H1 (cell line): ENCODE measurements around the gene SMARCC1. TPM values are rescaled to one million over a fixed set of nuclear protein-coding genes. Genes with fewer than 3 reads are reported as not detected.

ENCODE experiments used
- CTCF ChIA-PET: fragments of 300-600 bp; sonication (Branson Sonifier 250); formaldehyde crosslinking; loops from one replicate; lab custom pipeline; 2021; ENCODE audit not compliant: partially characterized antibody; lab: Charles Lee
- POLR2A ChIA-PET: fragments of 300-600 bp; sonication (Branson Sonifier 250); formaldehyde crosslinking; loops from one replicate; lab custom pipeline; 2021; ENCODE audit warnings: inconsistent platforms; ENCODE audit not compliant: partially characterized antibody; lab: Charles Lee
- DNase-seq, 2 experiments: peaks; one replicate each; pipeline versions ENCODE4 v3.0.0 to v3.0.0-alpha.2; 2010 to 2022; ENCODE audit warnings: low spot score in 2 of 2, low read depth in 1 of 2, mixed read lengths in 1 of 2
- FAIRE-seq: peaks from 2 replicates; lab custom pipeline; 2011; peaks lifted over from hg19 to GRCh38; lab: Jason Lieb, UNC
- H2AFZ ChIP-seq: 2 replicates; pipeline ENCODE4 v1.8.1; 2012; ENCODE audit warnings: low read length, inconsistent platforms
- H2AK5ac ChIP-seq: 2 replicates; pipeline ENCODE4 v1.6.1; 2013; ENCODE audit warnings: low read depth, low read length
- H2BK120ac ChIP-seq: replicated peaks from 2 replicates; pipeline ENCODE3; 2013; ENCODE audit warnings: low read depth, low read length, inconsistent platforms
- H2BK12ac ChIP-seq: 2 replicates; pipeline ENCODE4 v1.6.1; 2013; ENCODE audit warnings: low read depth, low read length
- H2BK15ac ChIP-seq: 2 replicates; pipeline ENCODE4 v1.6.1; 2013; ENCODE audit warnings: low read length
- H2BK20ac ChIP-seq: 2 replicates; pipeline ENCODE4 v1.6.1; 2013; ENCODE audit warnings: low read length
- H2BK5ac ChIP-seq: 2 replicates; pipeline ENCODE4 v1.6.1; 2013; ENCODE audit warnings: low read depth, low read length
- H3K14ac ChIP-seq: 2 replicates; pipeline ENCODE4 v1.6.1; 2013; ENCODE audit warnings: inconsistent platforms; ENCODE audit not compliant: insufficient read length
- H3K18ac ChIP-seq: 2 replicates; pipeline ENCODE4 v1.6.1; 2013; ENCODE audit warnings: low read length; ENCODE audit errors: extremely low read depth
- H3K23ac ChIP-seq: 2 replicates; pipeline ENCODE4 v1.6.1; 2013; ENCODE audit warnings: inconsistent platforms; ENCODE audit not compliant: insufficient read length
- H3K23me2 ChIP-seq: 2 replicates; pipeline ENCODE4 v1.6.1; 2013; ENCODE audit warnings: low read depth, low read length
- H3K27ac ChIP-seq: 2 replicates; pipeline ENCODE4 v1.6.1; 2011; ENCODE audit warnings: low read depth, low read length, inconsistent platforms
- H3K27me3 ChIP-seq, 4 experiments: replicated peaks in 1 of 4; 1 replicate in 1 of 4; 2 replicates in 3 of 4; pipeline versions ENCODE4 v1.6.1 to v1.8.1; 2011 to 2013; ENCODE audit warnings: low read length in 3 of 4, mild to moderate bottlenecking in 3 of 4, inconsistent platforms in 2 of 4, mixed read lengths in 2 of 4, moderate library complexity in 1 of 4; ENCODE audit not compliant: control insufficient read depth in 3 of 4, insufficient read depth in 3 of 4; ENCODE audit errors: extremely low read depth in 1 of 4
- H3K36me3 ChIP-seq, 4 experiments: 2 replicates each; pipeline versions ENCODE4 v1.6.1 to v1.8.1; 2011 to 2013; ENCODE audit warnings: mild to moderate bottlenecking in 4 of 4, low read length in 3 of 4, moderate library complexity in 2 of 4, control low read depth in 1 of 4, inconsistent platforms in 1 of 4; ENCODE audit not compliant: insufficient read depth in 4 of 4, control insufficient read depth in 2 of 4
- H3K4ac ChIP-seq: replicated peaks from 2 replicates; pipeline ENCODE3; 2013; ENCODE audit warnings: low read length, low read depth, mixed read lengths, inconsistent platforms; ENCODE audit not compliant: insufficient read length
- H3K4me1 ChIP-seq, 4 experiments: replicated peaks in 1 of 4; 1 replicate in 1 of 4; 2 replicates in 3 of 4; pipeline versions ENCODE4 v1.6.1 to v1.8.1; 2011 to 2013; ENCODE audit warnings: low read length in 3 of 4, inconsistent platforms in 2 of 4, mixed read lengths in 1 of 4; ENCODE audit not compliant: insufficient read depth in 4 of 4, control insufficient read depth in 3 of 4
- H3K4me2 ChIP-seq, 2 experiments: 2 replicates each; pipeline versions ENCODE4 v1.6.1 to v1.8.1; 2011 to 2013; ENCODE audit warnings: low read depth in 2 of 2, low read length in 2 of 2, control low read depth in 1 of 2, inconsistent platforms in 1 of 2, mild to moderate bottlenecking in 1 of 2; ENCODE audit not compliant: insufficient read depth in 1 of 2
- H3K4me3 ChIP-seq, 4 experiments: fragments of 200-600, 300-600 bp in 1 of 4; sonication (generic), shearing (Covaris generic), sonication (Bioruptor Twin) in 1 of 4; 2 replicates each; pipeline versions ENCODE4 v1.5.1 to v1.8.1; 2011 to 2016; ENCODE audit warnings: low read length in 4 of 4, low read depth in 3 of 4, control low read depth in 2 of 4, inconsistent platforms in 2 of 4, mild to moderate bottlenecking in 2 of 4, mixed read lengths in 1 of 4, moderate library complexity in 1 of 4; ENCODE audit not compliant: insufficient read depth in 2 of 4; ENCODE audit errors: extremely low read depth in 1 of 4
- H3K56ac ChIP-seq: replicated peaks from 2 replicates; pipeline ENCODE3; 2013; ENCODE audit warnings: low read depth, mild to moderate bottlenecking, mixed read lengths, low read length, inconsistent platforms; ENCODE audit not compliant: insufficient read length
- H3K79me1 ChIP-seq: 2 replicates; pipeline ENCODE4 v1.6.1; 2013; ENCODE audit warnings: low read depth, low read length, control low read depth
- H3K79me2 ChIP-seq, 2 experiments: 2 replicates each; pipeline versions ENCODE4 v1.6.1 to v1.8.1; 2012 to 2013; ENCODE audit warnings: low read length in 2 of 2, mild to moderate bottlenecking in 2 of 2, inconsistent platforms in 1 of 2; ENCODE audit not compliant: insufficient read depth in 2 of 2, control insufficient read depth in 1 of 2
- H3K9ac ChIP-seq, 4 experiments: replicated peaks in 1 of 4; 1 replicate in 1 of 4; 2 replicates in 3 of 4; pipeline versions ENCODE4 v1.6.1 to v1.8.1; 2011 to 2013; ENCODE audit warnings: low read depth in 3 of 4, low read length in 3 of 4, control low read depth in 2 of 4, mild to moderate bottlenecking in 2 of 4, moderate library complexity in 2 of 4, inconsistent platforms in 1 of 4; ENCODE audit errors: extremely low read depth in 1 of 4
- H3K9me3 ChIP-seq, 2 experiments: 2 replicates each; pipeline versions ENCODE4 v1.6.1 to v1.8.1; 2012 to 2013; ENCODE audit warnings: mild to moderate bottlenecking in 2 of 2, moderate library complexity in 2 of 2, control low read depth in 1 of 2, inconsistent platforms in 1 of 2, low read depth in 1 of 2, low read length in 1 of 2, mixed read lengths in 1 of 2; ENCODE audit not compliant: insufficient read depth in 2 of 2
- H4K20me1 ChIP-seq, 2 experiments: replicated peaks in 1 of 2; 2 replicates each; pipeline versions ENCODE3 to v1.8.1; 2011 to 2013; ENCODE audit warnings: inconsistent platforms in 2 of 2, low read length in 2 of 2, mild to moderate bottlenecking in 1 of 2; ENCODE audit not compliant: insufficient read depth in 2 of 2, control insufficient read depth in 1 of 2
- H4K5ac ChIP-seq: 2 replicates; pipeline ENCODE4 v1.6.1; 2013; ENCODE audit warnings: low read length, low read depth, mixed read lengths, inconsistent platforms; ENCODE audit not compliant: insufficient read length
- H4K8ac ChIP-seq: 2 replicates; pipeline ENCODE4 v1.8.0; 2013; ENCODE audit warnings: mild to moderate bottlenecking, moderate library complexity, low read length, inconsistent platforms; ENCODE audit not compliant: insufficient read depth; ENCODE audit errors: extremely low read depth
- H4K91ac ChIP-seq: replicated peaks from 2 replicates; pipeline ENCODE3; 2013; ENCODE audit warnings: low read length, mixed read lengths, inconsistent platforms; ENCODE audit not compliant: insufficient read length
- BACH1 ChIP-seq: IDR thresholded peaks from 2 replicates; pipeline ENCODE4 v1.6.1; 2012; ENCODE audit warnings: low read length, improper control_type of control experiment
- EGR1 ChIP-seq: IDR thresholded peaks from 2 replicates; pipeline ENCODE4 v1.6.1; 2011; ENCODE audit warnings: low read depth, low read length, borderline replicate concordance
- NANOG ChIP-seq: IDR thresholded peaks from 2 replicates; pipeline ENCODE4 v1.6.1; 2011; ENCODE audit warnings: low read length, low read depth, mild to moderate bottlenecking, inconsistent platforms; ENCODE audit not compliant: insufficient read depth, poor library complexity, severe bottlenecking
- SIRT6 ChIP-seq: IDR thresholded peaks from one replicate; pipeline ENCODE4 v1.7.1; 2012; ENCODE audit warnings: low read length, inconsistent platforms
- ZNF274 ChIP-seq: IDR thresholded peaks from 2 replicates; pipeline ENCODE4 v1.7.0; 2012; ENCODE audit warnings: low read length, borderline replicate concordance; ENCODE audit errors: extremely low read depth
- WGBS, 2 experiments: shearing (Covaris generic) in 1 of 2; methylation state at CpG; one replicate each; pipeline versions ENCODE4 v1.1.6 to v1.1.7; 2013 to 2015; ENCODE audit warnings: low lambda C conversion rate in 2 of 2, mixed read lengths in 2 of 2, inconsistent platforms in 1 of 2, low coverage in 1 of 2, missing lambda C conversion rate in 1 of 2; ENCODE audit not compliant: insufficient replicate concordance in 2 of 2, insufficient coverage in 1 of 2, insufficient read length in 1 of 2; ENCODE audit errors: extremely low coverage in 1 of 2, missing lambda C conversion rate in 1 of 2; 5-methylcytosine and 5-hydroxymethylcytosine counted together
- polyA plus RNA-seq, 7 experiments: library from polyadenylated mRNA; depleted of rRNA in 3 of 7; stranded (reverse) in 5 of 7; unstranded in 2 of 7; fragments of >200 nt in 5 of 7; fragments of 200-250 nt in 2 of 7; gene quantifications; 1 replicate in 5 of 7; 2 replicates in 1 of 7; 4 replicates in 1 of 7; pipeline versions ENCODE4 v1.2.1 to v1.2.3, GENCODE V29; 2011 to 2013; ENCODE audit warnings: missing spikeins in 2 of 7, mixed read lengths in 2 of 7
- total RNA-seq: library from RNA; stranded (reverse); fragmentation: NEBNext Ultra II Directional; extraction: Animal tissue kit (Norgen Biotek cat#: 25700); gene quantifications from 2 replicates; pipeline ENCODE4 v1.2.1, GENCODE V29; 2021

Gene SMARCC1
- total and polyA plus RNA-seq, 2 of the 8 experiments (the other 6 are each of a cell fraction or from before 2014, with no cell fraction given) = 64.1 to 335 TPM

- no peak overlapping the region for H3K27ac ChIP-seq
- no peak overlapping the region for H2AK5ac ChIP-seq
- no peaks in the 10 kb centered on the region for H3K4me1 ChIP-seq
- no peaks in the 10 kb centered on the region for H3K9me3 ChIP-seq
- no peak overlapping the region for H2BK20ac ChIP-seq
- no peak overlapping the region for H3K4ac ChIP-seq
- no peak overlapping the region for H3K4me3 ChIP-seq
- 93% methylated on average over 2 of the region's 2 CpGs; no CpG with 5 or more reads in 1 of the 2 experiments for WGBS, 2 experiments
- H3K36me3 ChIP-seq = peaks cover 30 to 72% (median 56%) of the 10 kb centered on the region in 4 experiments
- POLR2A ChIA-PET = interaction anchor here (2.2 kb wide), 1 partner anchor 26 kb away, joined by 4 read pairs; no protein-coding TSS in a partner anchor
- no peak overlapping the region for H3K18ac ChIP-seq
- no peaks in the 10 kb centered on the region for H3K79me1 ChIP-seq
- H4K91ac ChIP-seq = no peak overlapping the region
- CTCF ChIA-PET = interaction anchor here (1.0 to 1.3 kb wide), 2 partner anchors 13 to 99 kb away, joined by 3 read pairs; no protein-coding TSS in a partner anchor
- H3K4me2 ChIP-seq = no peak overlapping the region
- no peak overlapping the region for H2BK12ac ChIP-seq
- H3K27me3 ChIP-seq = no peaks in the 10 kb centered on the region
- H3K23me2 ChIP-seq = no peaks in the 10 kb centered on the region
- no peak overlapping the region for H4K8ac ChIP-seq
- no peak overlapping the region for H2BK15ac ChIP-seq
- no peak for FAIRE-seq
- no peak overlapping the region for H3K14ac ChIP-seq
- DNase-seq = no peak
- no peak overlapping the region for H3K9ac ChIP-seq
- peaks cover 0 to 3% of the 10 kb centered on the region in 2 experiments for H4K20me1 ChIP-seq
- H3K56ac ChIP-seq = no peak overlapping the region
- no peak overlapping the region for H2AFZ ChIP-seq
- no peak overlapping the region for H2BK120ac ChIP-seq
- H4K5ac ChIP-seq = no peak overlapping the region
- no peaks in the 10 kb centered on the region for H3K79me2 ChIP-seq
- no peak overlapping the region for H2BK5ac ChIP-seq
- H3K23ac ChIP-seq = no peak overlapping the region
- TF ChIP-seq EGR1 = no peak
- TF ChIP-seq SIRT6 = no peak
- no peak for TF ChIP-seq NANOG
- no peak for TF ChIP-seq BACH1
- TF ChIP-seq ZNF274 = no peak
These were observed 166.9 kb downstream of the SMARCC1 start for GRCh38 chr3:47614788-47615187.
